IPS-18c (cell line): ENCODE measurements around the gene HINFP.

ENCODE experiments used
- H3K4me3 ChIP-seq: 2 replicates; pipeline ENCODE4 v1.7.0; 2013; ENCODE audit warnings: low read depth, mild to moderate bottlenecking, low read length, moderate library complexity; ENCODE audit not compliant: insufficient read depth
- H3K9me3 ChIP-seq: one replicate; pipeline ENCODE4 v1.6.1; 2013; ENCODE audit warnings: mild to moderate bottlenecking, low read length, moderate library complexity; ENCODE audit not compliant: control insufficient read depth, insufficient read depth

HINFP gene

GRCh38 chr11:119110439-119110838 is 10.9 kb upstream of the HINFP start:
- H3K4me3 ChIP-seq: no peak overlapping the region
- no peaks in the 10 kb centered on the region for H3K9me3 ChIP-seq

- Histone ChIP-seq H3K9me3 (no peaks in the 10 kb centered on the region), H3K4me3 (no peak overlapping the region)
Observed at GRCh38 chr11:119111361-119111925, 9.9 kb upstream of the HINFP start.

GRCh38 chr11:119112314-119113020 is 8.9 kb upstream of the HINFP start:
- Histone ChIP-seq H3K9me3 (no peaks in the 10 kb centered on the region), H3K4me3 (no peak overlapping the region)

GRCh38 chr11:119113716-119114115 is 7.7 kb upstream of the HINFP start:
- no peak overlapping the region for H3K4me3 ChIP-seq
- no peaks in the 10 kb centered on the region for H3K9me3 ChIP-seq

GRCh38 chr11:119114351-119114750 is 7.0 kb upstream of the HINFP start:
- no peaks in the 10 kb centered on the region for H3K9me3 ChIP-seq

GRCh38 chr11:119115484-119116234 is 5.7 kb upstream of the HINFP start:
- Histone ChIP-seq H3K9me3 (no peaks in the 10 kb centered on the region), H3K4me3 (no peak overlapping the region)

More at GRCh38 chr11:119114351-119114750, 7.0 kb upstream of the HINFP start:
- H3K4me3 ChIP-seq: no peak overlapping the region

- Histone ChIP-seq H3K9me3 (no peaks in the 10 kb centered on the region), H3K4me3 (no peak overlapping the region)
Observed at GRCh38 chr11:119116235-119116594, 5.2 kb upstream of the HINFP start.

GRCh38 chr11:119116601-119117000 is 4.8 kb upstream of the HINFP start:
- Histone ChIP-seq H3K4me3 (no peak overlapping the region), H3K9me3 (no peaks in the 10 kb centered on the region)

GRCh38 chr11:119117004-119117706 is 4.2 kb upstream of the HINFP start:
- no peaks in the 10 kb centered on the region for H3K9me3 ChIP-seq
- no peak overlapping the region for H3K4me3 ChIP-seq

GRCh38 chr11:119118227-119118626 is 3.2 kb upstream of the HINFP start:
- H3K9me3 ChIP-seq: no peaks in the 10 kb centered on the region
- no peak overlapping the region for H3K4me3 ChIP-seq

- Histone ChIP-seq H3K4me3 (no peak overlapping the region), H3K9me3 (no peaks in the 10 kb centered on the region)
Observed at GRCh38 chr11:119118946-119119345, 2.4 kb upstream of the HINFP start.

- H3K4me3 ChIP-seq: peak overlapping the region; percentile 73
- H3K9me3 ChIP-seq: no peaks in the 10 kb centered on the region
Observed at GRCh38 chr11:119120639-119121007, 757 bp upstream of the HINFP start.

GRCh38 chr11:119121811-119122124 is 388 bp downstream of the HINFP start:
- no peaks in the 10 kb centered on the region for H3K9me3 ChIP-seq
- peak overlapping the region; percentile 100 for H3K4me3 ChIP-seq

GRCh38 chr11:119125821-119126220 is 4.4 kb downstream of the HINFP start:
- H3K9me3 ChIP-seq: no peaks in the 10 kb centered on the region
- H3K4me3 ChIP-seq: no peak overlapping the region

- no peak overlapping the region for H3K4me3 ChIP-seq
Observed at GRCh38 chr11:119126675-119127268, 5.4 kb downstream of the HINFP start.

GRCh38 chr11:119130662-119131061 is 9.3 kb downstream of the HINFP start:
- Histone ChIP-seq H3K4me3 (no peak overlapping the region), H3K9me3 (peaks cover 2% of the 10 kb centered on the region)

More at GRCh38 chr11:119126675-119127268, 5.4 kb downstream of the HINFP start:
- peaks cover 2% of the 10 kb centered on the region for H3K9me3 ChIP-seq

GRCh38 chr11:119134389-119134978 is 13.1 kb downstream of the HINFP start:
- Histone ChIP-seq H3K4me3 (no peak overlapping the region), H3K9me3 (peaks cover 2% of the 10 kb centered on the region)
